Vagina (tissue), 2 donors: ENCODE results near the gene KDM1B.
A peak's percentile ranks its signal among the peaks of the same experiment; 100 is the strongest.

Experiments
- CTCF ChIP-seq, 3 experiments: fragments of 450-650 bp in 2 of 3; fragments of 200-600 bp in 1 of 3; sonication (generic) in 1 of 3; IDR thresholded peaks; one replicate each; pipeline ENCODE4 v1.5.1; 2017 to 2019; ENCODE audit warnings: antibody characterized with exemption in 3 of 3, mild to moderate bottlenecking in 2 of 3, moderate library complexity in 2 of 3
- POLR2AphosphoS5 ChIP-seq, 2 donors: sonication (generic); formaldehyde crosslinking; IDR thresholded peaks; one replicate each; pipeline ENCODE4 v1.9.0; 2017; ENCODE audit warnings: antibody characterized with exemption in 2 of 2, mild to moderate bottlenecking in 2 of 2, low read depth in 1 of 2; ENCODE audit not compliant: insufficient read depth in 1 of 2

- TF ChIP-seq CTCF (IDR thresholded peaks at IDR 0.05) (no peak), POLR2AphosphoS5 (IDR thresholded peaks at IDR 0.05; ENCODE audit: insufficient read depth in 1 of 2, low read depth in 1 of 2) (peak in 1 of 2 donors; percentile 86)
These were observed 594 bp upstream of the KDM1B start, which contains the start of gene TPMT for GRCh38 chr6:18154507-18155149.
